ENCODE data around the gene BTLA.
"Not testable (repeated sequence)": the region's sequence is repeated elsewhere in the genome, so short reads cannot be mapped to it uniquely, and the experiment has no call there.

BTLA gene

GRCh38 chr3:112489674-112490479 lies 9.4 kb downstream of the BTLA start:
- no peak for DNase-seq

DNA sequence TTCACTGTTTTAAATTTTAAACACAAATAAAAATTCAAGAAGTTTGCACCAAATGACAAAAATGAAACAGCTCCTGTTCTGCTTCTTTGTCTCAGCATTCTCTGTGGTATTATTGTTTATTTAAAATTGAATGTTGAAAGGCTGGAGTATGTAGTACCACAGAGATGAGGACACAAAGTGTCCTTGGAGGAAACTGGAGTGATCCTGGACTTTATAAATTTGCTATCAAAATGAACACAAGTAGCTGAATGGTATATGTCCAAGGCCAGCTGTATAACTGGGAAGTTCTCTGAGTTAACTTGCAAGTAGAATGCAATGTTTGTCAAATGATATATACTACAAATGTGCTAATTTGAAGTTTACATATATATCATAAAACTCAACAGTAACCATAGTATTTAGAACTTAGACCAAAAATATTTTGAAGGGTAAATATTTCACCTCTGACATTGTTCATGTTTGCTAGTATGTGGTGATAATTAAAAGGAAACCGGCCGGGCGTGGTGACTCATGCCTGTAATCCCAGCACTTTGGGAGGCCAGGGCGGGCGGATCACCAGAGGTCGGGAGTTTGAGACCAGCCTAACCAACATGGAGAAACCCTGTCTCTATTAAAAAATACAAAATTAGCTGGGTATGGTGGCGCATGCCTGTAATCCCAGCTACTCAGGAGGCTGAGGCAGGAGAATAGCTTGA lies 12.3 kb downstream of the BTLA start:
- DNase-seq: no peak

DNA sequence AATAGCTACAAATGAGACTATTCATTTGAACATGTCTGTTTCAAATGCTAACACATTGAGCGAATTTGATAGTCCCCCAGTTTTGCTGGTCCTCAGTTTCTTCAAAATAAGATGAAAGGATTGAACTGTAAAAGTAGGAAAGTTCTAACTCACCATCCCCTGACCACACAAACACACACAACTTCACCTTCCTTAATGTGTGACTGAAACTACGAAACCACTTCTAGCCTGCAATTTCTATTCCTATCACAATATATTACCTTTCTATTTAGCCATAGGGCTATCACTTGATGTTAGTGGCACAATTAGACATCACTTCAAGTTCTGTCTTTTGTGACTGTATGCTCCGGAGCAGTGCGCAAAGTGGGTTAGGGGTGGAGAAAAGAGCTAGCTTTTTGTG lies 14.9 kb downstream of the BTLA start:
- no peak for DNase-seq

- no peak for DNase-seq
These were observed 16.6 kb downstream of the BTLA start for GRCh38 chr3:112482675-112483074.

GRCh38 chr3:112481302-112481721 lies 18.0 kb downstream of the BTLA start:
- DNase-seq: no peak

DNA sequence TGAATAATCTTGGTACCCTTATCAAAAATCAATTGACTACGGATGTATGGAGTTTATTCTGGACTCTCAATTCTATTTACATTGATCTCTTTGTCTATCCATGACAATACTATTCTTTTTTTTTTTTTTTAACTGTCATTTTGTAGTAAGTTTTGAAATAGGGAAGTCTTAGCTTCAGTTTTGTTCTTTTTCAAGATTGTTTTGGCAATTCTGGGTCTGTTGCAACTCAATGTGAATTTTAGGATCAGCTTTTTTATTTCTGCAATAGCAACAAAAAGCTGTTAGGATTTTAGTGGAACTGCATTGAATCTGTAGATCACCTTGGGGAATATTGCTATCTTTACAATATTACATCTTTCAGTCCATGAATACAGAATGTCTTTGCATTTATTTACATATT lies 21.4 kb downstream of the BTLA start:
- DNase-seq: no peak

DNA sequence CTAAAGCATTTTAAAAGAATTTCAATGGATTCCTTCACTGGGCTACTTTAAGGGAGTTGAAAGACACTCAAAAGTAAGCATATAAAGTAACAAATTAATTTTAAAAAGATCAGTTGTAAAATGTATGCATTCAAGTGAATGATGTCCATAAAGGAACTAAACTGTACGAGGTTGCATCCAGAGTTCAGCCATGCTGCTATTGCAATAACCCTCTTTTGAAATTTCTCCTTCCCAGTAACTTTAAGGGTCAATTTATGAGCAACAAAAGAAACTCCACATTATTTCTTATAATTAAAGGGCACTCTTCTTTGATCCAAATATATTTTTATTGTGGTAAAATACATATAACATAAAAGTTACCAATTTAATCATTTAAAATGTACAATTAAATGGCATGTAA lies 22.9 kb downstream of the BTLA start:
- DNase-seq: no peak

GRCh38 chr3:112474796-112475195 lies 24.5 kb downstream of the BTLA start:
- DNase-seq: no peak

- DNase-seq: no peak
These were observed 26.6 kb downstream of the BTLA start for GRCh38 chr3:112472691-112473090.

DNA sequence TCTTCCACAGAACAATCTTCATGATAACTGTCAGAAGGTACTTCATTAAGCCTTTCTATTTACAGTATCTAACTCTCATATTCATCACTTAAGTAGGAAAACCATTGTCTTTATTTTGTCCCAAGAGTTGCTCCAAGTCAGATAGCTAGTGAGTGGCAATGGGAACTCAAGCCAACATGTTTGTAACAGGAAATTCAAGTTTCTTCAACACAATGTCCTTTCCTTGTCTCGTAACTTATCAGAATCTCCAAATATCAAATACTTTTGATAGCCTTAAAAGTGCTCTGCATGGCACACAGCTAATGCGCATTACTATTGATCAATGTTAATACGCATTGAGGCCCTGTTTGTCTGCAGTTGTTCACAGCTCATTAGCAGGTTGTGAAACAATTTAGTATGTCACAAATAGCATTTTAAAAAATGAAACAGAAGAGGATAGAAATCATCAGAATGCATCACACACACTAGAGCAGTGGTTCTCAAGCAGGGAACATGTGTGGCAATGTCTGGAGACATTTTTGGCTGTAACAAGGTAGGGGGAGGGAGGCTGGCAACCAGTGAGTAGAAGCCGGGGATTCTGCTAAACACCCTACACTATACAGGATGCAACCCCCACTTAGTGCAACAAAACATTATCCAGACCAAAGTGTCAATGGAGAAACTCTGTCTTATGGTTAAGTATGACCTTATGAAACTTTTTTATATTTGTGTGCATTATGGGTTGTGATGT lies 27.5 kb downstream of the BTLA start:
- no peak for DNase-seq

GRCh38 chr3:112470788-112471187 lies 28.5 kb downstream of the BTLA start:
- no peak for DNase-seq

GRCh38 chr3:112469671-112470070 lies 29.6 kb downstream of the BTLA start:
- DNase-seq: no peak

DNA sequence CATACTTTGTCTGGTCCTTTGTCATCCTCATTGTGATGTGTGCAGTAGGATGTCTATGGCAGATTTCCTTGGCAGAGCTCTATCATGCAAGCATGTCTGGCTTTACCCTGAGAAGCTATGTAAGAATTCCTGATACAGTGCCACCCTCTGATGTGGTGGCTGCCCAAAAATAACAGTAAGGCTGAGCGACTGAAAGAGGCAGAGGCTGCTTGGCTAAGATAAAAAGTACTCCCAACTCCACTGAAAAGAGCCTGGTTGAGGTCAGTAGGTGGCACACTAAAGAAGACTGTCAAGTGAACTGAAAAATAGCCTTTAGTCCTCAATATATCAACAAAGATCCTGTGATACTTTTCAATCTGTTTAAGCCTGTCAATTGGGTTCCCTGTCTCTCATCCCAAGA lies 31.7 kb downstream of the BTLA start:
- DNase-seq: no peak

- DNase-seq: no peak
These were observed 33.3 kb downstream of the BTLA start for GRCh38 chr3:112466020-112466419.

GRCh38 chr3:112464264-112464663 lies 35.0 kb downstream of the BTLA start:
- no peak for DNase-seq

DNA sequence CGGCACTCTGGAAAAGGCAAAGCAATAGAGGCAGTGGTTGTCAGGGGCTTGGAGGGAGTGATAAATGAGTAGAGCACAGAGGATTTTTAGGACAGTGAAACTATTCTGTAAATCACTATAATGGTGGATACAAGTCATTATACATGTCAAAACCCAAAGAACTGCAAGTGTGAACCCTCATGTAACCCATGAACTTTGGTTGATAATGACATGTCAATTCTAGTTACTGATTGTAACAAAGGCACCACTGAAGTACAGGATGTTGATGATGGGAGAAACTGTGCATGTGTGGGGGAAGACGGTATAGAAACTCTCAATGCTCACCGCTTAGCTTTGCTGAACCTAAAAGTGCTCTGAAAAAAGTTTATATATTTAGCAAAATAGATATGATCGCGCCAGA lies 36.0 kb downstream of the BTLA start:
- DNase-seq: no peak

GRCh38 chr3:112461787-112462186 lies 37.5 kb downstream of the BTLA start:
- not testable (repeated sequence) for DNase-seq

DNA sequence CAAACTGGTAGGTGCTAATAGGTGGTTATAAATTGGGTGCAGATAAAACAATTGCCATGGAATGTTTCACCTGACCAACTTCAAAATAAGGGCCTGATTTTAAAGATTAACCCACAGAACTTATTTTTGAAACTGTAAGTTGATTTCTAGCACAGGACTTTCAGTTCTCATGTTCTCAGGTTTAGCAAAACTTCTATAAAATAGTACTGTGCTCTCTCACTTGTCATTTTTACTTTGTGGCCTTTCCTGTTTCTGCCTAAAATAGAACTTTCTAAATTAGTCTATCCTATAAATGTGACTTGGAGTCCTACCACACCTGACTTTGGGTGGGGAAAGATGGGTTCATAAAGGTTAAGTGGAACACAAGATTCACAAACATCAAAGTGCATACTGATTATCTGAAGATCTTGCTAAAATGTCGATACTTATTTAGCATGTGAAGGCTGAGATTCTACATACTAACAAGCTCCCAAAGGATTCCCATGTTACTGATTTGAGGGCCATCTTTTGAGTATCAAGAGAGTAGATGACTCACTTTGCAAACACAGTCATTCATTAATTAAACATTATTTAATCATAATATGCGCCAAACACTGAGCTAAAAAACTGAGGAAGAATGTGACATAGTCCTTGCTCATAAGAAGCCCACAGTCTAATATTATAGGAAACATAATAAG lies 38.6 kb downstream of the BTLA start:
- no peak for DNase-seq

- no peak for DNase-seq
These were observed 39.5 kb downstream of the BTLA start for GRCh38 chr3:112459750-112460149.

- no peak for DNase-seq
These were observed 43.1 kb downstream of the BTLA start for GRCh38 chr3:112456147-112456546.

DNA sequence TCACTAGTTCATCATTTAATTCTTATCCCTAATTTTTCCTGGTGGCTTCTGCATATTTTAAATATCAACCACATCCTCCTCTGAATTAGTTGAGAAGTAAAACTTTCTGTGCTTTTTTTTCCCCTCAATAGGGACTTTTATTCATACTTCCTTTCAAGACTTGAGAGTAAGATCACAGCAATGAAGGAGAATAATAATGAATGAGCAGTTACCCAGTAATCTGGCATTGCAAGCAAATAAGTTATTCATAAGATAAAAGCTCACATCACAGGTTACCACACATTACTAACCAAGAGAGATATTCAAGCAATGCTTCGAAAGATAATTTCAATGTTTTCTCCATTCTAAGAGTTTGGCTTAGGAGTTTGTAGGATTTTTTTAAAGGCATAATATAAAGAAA lies 50.3 kb downstream of the BTLA start:
- no peak for DNase-seq

DNA sequence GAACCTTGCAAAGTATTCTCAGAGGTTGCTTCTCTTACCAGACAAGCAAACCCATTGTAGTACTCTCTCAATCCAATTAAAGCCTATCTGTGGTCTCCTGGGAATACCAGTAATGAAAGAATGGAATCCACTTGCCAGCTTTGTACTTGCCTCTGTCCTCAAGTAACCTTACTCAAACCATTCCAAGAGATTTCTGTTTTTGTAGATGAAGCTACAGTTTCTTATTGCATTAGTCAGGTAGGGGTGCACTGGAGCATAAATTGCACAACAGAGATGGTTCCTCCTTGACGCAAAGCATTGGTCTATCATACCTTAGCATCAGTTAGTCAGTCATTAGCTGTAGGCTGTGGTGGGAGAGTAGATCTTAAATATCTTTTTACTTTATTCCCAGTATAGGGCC lies 52.9 kb downstream of the BTLA start:
- no peak for DNase-seq

DNA sequence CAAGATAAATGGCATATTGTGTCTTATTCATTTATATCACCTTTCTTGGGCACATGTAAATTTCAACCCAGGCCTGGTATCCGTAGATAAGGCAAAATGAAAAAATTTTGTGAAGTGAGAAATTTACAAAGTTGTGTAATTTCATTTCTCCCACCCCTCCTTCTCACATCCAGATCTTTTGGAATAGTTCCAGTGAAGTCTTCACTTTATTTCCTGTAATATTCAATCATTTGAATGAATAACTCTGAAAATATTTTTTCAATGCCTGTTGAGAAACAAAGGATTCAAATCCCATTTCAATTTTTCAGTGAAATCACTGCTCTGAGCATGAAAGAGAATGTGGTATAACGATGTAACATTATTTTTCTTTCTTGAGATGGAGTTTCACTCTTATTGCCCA lies 53.4 kb downstream of the BTLA start:
- no peak for DNase-seq
